Activated CD4-positive, alpha-beta T cell treated with anti-CD3 and anti-CD28 coated beads, Interleukin-2, amount 50 U/mL, for 16 hours (primary cell): ENCODE results near the gene PLSCR5.

Source experiments
- DNase-seq: peaks from one replicate; pipeline ENCODE4 v3.0.0-alpha.2; 2020

PLSCR5 gene, protein sequence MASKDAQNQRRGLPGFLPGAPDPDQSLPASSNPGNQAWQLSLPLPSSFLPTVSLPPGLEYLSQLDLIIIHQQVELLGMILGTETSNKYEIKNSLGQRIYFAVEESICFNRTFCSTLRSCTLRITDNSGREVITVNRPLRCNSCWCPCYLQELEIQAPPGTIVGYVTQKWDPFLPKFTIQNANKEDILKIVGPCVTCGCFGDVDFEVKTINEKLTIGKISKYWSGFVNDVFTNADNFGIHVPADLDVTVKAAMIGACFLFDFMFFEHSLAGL

DNA sequence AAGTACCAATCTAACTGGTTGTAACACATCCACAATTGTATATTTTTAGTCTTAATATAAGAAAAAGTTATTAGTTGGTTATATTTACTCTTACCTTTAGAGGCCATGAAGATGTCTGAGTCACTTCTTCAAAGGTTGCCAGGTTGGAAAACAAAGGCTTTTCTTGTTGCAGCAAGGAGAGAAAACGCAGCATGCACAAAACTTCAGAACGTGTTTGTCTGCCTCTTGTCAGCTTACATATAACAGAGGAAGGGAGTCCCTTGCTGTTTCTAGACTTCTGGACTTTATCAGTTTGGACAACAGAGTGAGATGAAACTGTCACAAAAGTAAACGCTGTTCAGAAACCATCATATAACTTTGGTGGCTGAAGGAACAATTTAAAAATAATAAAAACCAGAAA lies at the start of gene PLSCR5:
Gene PLSCR5, minus strand, starts transcription at position 241 of the 400 bp plus-strand sequence. Its CDS starts 134 bp downstream, at position 107.
- DNase-seq, result no peak

DNA sequence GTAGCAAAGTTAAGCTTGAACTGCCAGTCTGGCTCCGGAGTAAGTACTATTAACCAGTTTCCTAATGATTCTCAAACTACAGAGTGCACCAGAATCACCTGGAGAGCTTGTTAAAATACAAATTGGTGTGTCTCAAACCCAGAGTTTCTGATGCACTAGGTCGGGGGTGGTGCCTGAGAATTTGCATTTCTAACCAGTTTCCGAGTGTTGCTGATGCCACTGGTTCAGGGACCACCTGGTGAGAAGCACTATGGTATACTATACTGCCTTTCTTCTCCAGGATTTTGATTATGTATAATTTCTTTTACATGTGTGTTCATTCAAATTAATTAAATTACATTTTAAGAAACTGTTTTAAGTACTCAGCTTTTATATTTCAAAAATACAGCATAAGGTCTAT lies 48.8 kb upstream of the PLSCR5 start:
- DNase-seq, result no peak

DNA sequence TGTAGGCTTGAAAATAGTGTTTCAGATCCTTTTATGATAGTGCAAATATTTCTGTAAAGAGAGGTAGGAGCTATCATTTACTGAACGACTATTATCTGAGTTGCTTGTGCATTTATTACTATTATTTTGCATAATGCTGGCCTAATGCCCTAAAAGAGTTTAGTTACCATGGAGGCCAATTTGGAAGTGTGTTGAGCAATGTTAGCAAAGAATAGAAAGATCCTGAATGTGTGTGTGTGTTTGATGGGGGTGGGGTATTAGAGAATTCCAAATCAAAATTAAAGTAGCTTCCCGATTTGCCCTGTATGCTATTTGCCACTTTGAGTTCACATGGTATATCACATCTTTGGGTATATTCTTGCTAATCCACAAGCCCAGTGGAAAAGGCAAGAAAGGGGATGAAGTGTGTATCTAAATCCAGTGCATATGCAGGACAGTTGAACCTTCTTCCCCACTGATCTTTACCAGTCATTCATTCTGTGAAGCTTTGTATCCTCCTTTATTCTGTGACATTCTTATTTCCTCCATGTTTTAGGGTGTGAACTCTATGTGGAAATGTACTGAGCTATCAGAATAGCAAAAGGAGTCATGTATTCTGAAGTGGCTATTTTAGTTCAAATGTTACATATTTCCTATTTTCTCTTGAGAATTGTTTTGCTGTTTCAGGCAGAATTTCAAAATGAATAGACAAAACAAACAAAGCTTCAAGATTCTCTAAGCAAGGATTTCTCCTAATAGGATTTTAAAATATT lies 45.7 kb upstream of the PLSCR5 start:
- no peak for DNase-seq

DNA sequence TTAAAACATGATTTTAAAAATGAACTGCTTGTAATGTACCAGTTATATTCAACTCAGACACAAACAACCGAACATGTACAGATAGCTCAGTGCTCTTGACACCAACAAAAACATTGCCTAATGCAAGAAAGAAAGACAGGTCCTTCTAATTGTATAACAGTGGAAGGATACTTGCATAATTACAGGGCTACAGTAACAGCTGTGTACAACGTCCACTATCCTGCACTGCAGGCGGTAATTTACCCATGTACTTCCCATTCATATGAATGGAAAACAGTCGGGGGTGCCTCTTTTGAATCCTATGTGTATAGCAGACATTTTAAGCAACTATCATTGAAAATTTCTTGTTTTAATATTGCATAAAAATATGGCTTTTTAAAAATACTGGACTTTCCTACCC lies 41.1 kb upstream of the PLSCR5 start:
- no peak for DNase-seq

GRCh38 chr3:146640955-146641867 lies 36.1 kb upstream of the PLSCR5 start:
- DNase-seq, result peak; percentile 37

- no peak for DNase-seq
Observed at GRCh38 chr3:146640361-146640760, 35.2 kb upstream of the PLSCR5 start.

DNA sequence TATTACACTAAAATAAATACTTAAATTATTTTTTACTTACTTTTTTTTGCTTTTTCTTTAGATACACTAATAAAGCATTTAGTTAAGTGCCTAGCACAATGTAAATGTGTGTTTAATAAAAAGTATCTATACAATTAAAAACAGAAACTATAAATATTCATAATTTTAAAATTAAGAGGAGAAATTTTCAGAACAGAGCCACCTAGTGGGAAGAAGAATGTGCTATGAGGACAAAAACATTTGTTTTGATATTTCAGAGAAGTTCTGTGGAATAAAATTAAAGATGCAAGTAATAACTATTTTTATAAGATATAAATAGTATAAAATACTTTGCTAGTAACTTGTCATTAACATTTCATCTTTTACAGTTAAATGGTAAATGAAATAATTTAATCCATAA lies 33.6 kb upstream of the PLSCR5 start:
- DNase-seq, result no peak

DNA sequence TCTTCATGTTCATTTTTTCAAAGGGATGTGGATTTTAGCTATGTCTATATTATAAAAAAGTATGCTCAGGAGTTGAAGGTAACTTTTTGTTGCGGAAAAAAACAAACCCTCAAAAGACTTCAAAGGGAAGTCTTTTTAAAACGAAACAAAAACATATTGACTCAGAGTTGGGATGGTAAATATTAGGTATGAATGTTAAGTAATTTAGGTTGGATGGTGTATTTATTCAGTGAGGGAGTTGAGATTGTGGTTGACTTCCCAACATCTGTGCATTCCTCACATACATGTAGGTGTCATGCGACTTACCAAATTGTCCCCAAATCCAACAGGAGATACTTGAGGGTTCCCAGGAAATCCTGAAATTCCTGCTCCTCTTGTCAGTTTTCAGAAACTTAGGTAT lies 32.7 kb upstream of the PLSCR5 start:
- DNase-seq, result no peak

- DNase-seq, result no peak
Observed at GRCh38 chr3:146636881-146637280, 31.7 kb upstream of the PLSCR5 start.

DNA sequence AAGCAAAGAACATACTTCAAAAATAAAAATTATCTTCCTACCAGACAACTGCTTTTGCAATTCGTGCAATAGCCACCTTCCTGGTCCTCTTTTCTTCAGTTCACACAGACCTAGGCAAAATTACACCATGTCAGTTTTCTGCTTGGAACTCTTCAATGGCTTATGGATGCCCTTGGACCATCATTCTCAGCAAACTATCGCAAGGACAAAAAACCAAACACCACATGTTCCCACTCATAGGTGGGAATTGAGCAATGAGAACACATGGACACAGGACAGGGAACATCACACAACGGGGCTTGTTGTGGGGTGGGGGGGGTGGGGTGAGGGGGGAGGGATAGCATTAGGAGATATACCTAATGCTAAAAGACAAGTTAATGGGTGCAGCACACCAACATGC lies 29.2 kb upstream of the PLSCR5 start:
- DNase-seq, result no peak

DNA sequence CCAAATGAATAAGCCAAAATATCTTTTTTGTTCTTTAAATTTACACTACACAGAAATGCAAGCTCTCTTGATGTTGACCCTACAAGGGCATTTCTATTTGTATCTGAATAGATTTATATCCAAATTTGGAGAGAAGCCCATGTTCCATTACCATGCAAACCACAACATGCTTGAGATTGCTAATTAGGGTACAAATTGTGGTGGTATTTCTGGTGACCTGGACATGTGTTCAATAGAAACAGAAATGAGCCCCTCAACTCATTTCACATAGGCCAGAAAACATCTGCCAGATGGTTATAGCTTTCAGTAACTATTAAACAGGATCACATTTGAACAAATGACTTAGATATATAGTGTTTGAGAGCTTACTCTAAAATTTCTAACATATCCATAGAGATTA lies 23.5 kb upstream of the PLSCR5 start:
- DNase-seq, result no peak

- no peak for DNase-seq
Observed at GRCh38 chr3:146626403-146627122, 21.4 kb upstream of the PLSCR5 start.

DNA sequence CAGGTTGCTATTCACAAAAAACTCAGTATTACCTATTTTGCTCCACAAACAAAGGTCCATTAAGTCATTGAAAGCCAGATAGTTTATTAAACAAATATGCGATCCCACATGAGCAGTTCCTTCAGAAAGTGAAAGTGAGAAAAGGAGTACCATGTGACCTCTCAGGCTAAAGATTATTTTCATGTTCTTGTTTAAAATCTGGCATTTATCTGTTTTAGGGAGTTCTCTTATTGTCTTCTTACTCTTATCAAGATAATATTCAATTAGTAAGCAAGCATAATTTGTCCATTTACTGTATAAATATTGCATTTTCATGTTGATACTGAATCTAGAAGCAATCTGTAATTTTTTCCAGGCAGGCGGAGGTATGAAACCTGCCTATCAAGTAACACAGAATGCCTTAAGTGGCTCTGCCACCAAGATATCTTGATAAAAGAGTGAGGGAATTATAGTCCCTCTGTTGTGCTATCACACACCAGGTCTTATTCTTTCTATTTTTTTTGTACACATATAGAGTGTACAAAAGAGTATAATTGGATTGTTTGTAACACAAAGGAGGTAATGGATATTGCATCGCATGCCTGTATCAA lies 20.1 kb upstream of the PLSCR5 start:
- no peak for DNase-seq

GRCh38 chr3:146621723-146622122 lies 16.6 kb upstream of the PLSCR5 start:
- no peak for DNase-seq

- DNase-seq, result no peak
Observed at GRCh38 chr3:146612015-146612414, 6.9 kb upstream of the PLSCR5 start.

DNA sequence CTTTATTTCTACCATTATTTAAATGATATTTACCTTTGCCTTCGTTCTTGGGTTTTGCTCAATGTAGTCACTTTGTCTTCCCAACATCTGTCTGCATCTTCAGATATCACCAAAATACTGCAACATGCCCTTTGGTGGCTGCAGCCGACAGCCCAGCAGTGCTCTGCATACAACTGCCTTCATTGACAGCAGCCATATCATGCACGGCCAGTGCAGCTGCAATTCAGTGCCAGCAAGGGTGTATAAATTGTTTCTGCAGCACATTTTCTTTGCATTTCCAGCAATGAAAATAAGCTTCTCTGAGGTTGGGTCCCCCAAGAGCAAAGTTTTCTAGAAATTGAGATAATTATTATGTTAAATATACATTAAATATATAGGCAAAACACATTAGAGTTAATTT lies 6.0 kb upstream of the PLSCR5 start:
- DNase-seq, result no peak

DNA sequence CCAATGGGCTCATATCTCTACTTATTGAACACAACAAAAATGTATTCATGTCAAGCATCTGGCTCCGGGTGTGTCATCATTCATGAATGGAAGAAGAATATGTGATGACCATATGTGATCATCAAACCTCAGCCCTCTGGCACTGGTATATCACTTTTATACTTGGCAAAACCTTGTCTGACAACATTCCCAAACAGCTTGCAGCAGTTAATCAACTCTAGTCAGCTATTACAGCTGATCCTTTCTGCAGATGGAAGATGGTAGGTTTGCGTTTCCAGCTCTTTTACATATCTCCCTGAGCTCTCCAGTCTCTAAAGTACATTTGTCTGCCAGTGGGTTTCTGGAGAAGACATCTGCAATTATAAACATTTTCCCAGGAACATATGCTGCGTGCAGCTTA lies 6.6 kb downstream of the PLSCR5 start:
- no peak for DNase-seq

DNA sequence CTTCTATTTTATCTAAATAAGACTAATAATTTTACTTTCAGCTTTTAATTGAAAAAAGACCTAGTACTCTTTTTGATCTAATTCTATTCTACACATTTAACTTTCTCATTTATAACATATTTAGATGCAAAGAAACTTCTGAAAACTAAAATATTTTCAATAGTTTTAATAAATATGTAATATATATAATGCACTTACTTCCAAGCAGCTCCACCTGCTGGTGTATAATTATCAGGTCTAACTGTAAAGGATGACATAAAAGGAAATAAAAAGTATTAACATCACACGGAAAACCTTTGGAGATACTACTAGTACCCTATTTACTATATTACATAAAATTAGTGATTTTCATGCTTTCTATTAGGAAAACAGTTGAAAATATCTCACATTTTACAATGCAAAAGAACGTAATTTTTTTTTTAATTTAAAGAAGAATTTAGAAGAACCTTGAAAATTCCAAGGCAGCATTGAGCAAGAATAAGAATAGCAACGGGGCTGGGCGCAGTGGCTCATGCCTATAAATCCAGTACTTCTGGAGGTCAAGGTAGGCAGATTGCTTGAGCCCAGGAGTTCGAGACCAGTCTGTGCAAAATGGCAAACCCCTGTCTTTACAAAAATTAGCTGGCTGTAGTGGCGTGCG lies 10.2 kb downstream of the PLSCR5 start:
- no peak for DNase-seq

- DNase-seq, result no peak
Observed at GRCh38 chr3:146593776-146594175, 11.4 kb downstream of the PLSCR5 start.

DNA sequence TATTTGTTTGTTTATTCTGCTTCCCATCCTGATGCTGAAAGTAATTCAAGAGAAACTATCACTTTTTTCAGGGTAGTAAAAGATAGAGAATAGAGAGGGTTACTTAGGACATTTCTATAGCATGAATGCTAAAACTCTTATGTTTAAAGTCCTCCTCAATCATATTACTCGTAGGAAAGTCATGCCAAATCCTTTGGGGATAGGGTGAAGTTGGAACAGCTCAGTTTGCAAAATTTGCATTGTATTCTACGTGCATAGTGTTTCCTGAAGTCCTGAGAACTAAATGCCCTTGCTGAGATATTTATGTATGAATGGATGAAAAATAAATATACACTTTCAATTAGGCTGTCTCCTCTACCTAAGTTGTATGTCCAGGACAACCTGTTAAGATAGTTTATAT lies 14.6 kb downstream of the PLSCR5 start:
- no peak for DNase-seq

DNA sequence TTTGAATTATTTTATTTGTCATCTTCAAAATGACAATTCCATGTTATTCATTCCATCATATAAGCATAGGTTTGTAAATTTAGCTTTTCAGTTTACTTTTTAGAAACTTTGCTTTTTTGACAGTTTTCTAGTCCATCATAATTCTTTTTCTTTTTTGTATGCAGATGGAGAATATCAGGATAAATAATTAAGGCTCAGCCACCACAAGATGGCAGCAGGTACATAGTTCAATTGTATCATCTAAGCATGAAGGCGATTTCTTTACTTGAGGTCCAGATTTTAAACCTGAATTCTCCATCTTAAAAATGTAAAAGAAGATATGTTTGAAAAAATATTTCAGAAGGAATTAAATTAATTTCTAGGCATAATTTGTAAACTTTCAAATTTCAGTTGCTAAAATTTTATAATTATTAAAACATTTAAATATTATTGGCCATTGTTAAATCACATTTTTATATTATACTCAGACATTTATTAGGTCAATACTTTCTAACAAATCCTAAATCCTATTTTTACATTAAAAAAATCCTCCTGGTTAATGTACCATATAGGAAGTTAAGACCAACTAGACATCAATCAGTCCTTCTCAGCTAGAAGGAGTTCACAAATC lies 15.1 kb downstream of the PLSCR5 start:
- peak; percentile 23 for DNase-seq

DNA sequence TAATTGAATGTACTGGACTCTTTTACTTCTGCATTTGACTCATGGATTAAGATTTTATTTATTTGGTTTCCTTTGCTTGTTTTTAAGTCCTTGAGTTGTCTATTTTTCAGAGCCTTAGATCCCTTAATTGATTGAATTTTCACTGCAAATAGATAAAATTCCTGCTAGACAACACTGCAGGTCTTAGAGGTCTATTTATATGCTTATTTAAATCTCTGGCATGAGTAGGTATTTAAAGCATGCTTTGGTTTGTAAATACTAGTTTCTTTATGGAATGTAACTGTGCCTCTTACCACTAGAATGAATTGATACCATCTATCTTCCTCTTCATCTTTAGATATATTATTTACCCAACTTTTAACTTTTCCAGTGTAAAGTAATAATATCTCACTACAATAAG lies 20.0 kb downstream of the PLSCR5 start:
- DNase-seq, result no peak
